GM19240 (cell line): ENCODE results near the gene SIX3.

Experiments
- DNase-seq: peaks from one replicate; pipeline ENCODE4 v3.0.0; 2011; ENCODE audit warnings: low spot score; ENCODE audit not compliant: insufficient read length

SIX3 gene

GRCh38 chr2:44954889-44955592 is 13.5 kb downstream of the SIX3 start:
- no peak for DNase-seq

GRCh38 chr2:44955593-44956392 is 14.3 kb downstream of the SIX3 start:
- peak; percentile 80 for DNase-seq

GRCh38 chr2:44956843-44957242 is 15.3 kb downstream of the SIX3 start:
- no peak for DNase-seq

- DNase-seq: no peak
Measured at GRCh38 chr2:44957656-44958327, 16.3 kb downstream of the SIX3 start.

GRCh38 chr2:44959855-44960254 is 18.4 kb downstream of the SIX3 start:
- DNase-seq: no peak

GRCh38 chr2:44960871-44961270 is 19.4 kb downstream of the SIX3 start:
- DNase-seq: no peak

- DNase-seq: no peak
Measured at GRCh38 chr2:44962176-44962695, 20.7 kb downstream of the SIX3 start.

- no peak for DNase-seq
Measured at GRCh38 chr2:44964752-44965236, 23.3 kb downstream of the SIX3 start.

GRCh38 chr2:44965684-44966083 is 24.2 kb downstream of the SIX3 start:
- DNase-seq: no peak

GRCh38 chr2:44967056-44967455 is 25.6 kb downstream of the SIX3 start:
- no peak for DNase-seq

GRCh38 chr2:44967727-44968432 is 26.4 kb downstream of the SIX3 start:
- no peak for DNase-seq

GRCh38 chr2:44969936-44970335 is 28.4 kb downstream of the SIX3 start:
- DNase-seq: no peak

- no peak for DNase-seq
Measured at GRCh38 chr2:44970846-44971450, 29.4 kb downstream of the SIX3 start.

GRCh38 chr2:44972771-44973535 is 31.5 kb downstream of the SIX3 start:
- DNase-seq: no peak

GRCh38 chr2:44974064-44974715 is 32.7 kb downstream of the SIX3 start:
- DNase-seq: no peak

- no peak for DNase-seq
Measured at GRCh38 chr2:44975571-44976450, 34.3 kb downstream of the SIX3 start.

GRCh38 chr2:44979581-44979980 is 38.1 kb downstream of the SIX3 start:
- DNase-seq: no peak
